HG03439 (cell line): ENCODE data around the gene TMEFF1.
A peak's percentile ranks its signal among the peaks of the same experiment; 100 is the strongest.
"Not testable (repeated sequence)": the region's sequence is repeated elsewhere in the genome, so short reads cannot be mapped to it uniquely, and the experiment has no call there.

ENCODE experiments used
- ATAC-seq: cut with Tn5 transposase; IDR thresholded peaks from one replicate; pipeline ENCODE4 v1.9.1; 2021; ENCODE audit warnings: mild to moderate bottlenecking, moderate library complexity; ENCODE audit not compliant: unreplicated experiment

TMEFF1 gene

DNA sequence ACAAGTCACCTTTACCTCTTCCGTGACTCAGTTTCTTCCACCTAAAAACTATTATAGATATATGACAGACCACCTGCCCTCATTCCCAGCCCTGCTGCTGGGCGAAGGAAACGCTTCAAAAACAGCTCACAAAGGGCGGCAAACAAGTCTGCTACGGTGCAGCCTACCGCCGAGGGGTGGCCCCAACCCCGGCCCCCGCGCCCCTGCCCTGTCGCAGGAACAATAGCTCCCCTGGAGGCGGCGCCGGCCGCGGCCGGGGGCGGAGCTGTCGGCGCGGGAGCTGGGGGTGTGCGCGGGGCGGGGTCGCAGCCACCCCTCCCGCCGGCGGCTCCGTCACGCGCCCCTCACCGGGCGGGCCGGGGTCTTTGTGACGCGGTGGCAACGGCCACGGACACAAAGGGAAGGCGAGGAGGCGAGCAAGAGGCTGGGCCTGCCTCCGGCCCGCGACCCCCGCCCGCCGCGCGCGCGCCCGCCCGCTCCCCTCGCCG lies at the start of gene TMEFF1:
Gene TMEFF1 (plus strand): TSS at position 362 of the 488 bp plus-strand sequence. CDS start 396 bp downstream, outside the sequence.
- peak; percentile 48 for ATAC-seq

- no peak for ATAC-seq
Measured at GRCh38 chr9:100425758-100426157, 47.2 kb upstream of the TMEFF1 start.

DNA sequence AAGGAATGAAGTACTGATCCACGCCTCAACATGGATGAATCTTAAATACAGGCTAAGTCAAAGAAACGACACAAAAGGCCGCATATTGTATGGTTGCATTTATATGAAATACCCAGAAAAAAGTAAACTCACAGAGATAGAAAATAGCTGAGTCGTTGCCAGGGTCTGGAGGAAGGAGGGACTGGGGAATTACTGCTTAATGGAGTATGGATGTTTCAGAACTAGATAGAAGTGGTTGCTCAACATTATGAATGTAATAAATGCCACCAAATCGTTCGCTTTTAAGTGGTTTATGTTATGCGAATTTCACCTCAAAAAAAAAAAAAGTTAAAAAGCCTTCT lies 46.8 kb upstream of the TMEFF1 start:
- no peak for ATAC-seq

DNA sequence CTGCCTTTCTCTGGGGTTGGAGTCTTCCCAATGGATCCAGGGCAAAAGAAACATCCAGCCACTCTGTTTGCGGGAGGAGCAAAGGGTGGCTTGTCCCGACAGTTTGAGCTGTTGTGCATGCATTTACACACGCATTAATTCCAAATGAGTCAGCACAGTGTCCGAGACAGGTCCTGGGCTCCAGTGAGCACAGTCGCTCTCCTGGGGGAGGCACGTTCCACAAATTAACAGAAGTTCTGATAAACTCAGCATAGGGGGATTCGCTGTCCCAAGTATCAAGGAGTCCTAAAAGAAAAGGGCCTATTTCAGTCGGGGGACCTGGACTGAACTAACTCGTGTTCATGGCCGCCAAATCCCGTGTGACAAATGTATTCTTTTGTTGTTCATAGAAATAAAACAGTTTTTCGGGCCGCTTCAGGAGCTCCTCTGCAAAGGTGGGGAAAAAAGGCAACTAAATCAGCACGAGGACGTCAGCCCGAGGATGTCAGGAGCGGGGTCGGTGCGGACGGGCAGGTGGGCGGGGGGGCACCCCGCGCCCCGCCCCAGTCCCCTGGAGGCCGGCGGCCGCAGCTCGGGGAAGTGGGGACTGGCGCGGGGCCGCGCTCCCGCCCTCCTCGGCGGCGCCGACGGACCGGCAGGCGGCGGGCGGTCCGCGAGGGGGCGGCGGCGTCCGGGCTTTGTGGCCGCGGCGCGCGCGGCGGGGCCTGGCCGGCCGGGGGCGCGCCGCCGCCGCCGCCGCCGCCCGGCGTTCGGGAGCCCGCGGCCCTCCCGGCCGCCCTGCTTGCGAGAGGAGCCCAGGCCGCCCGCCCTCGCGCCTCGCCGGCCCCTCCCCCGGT lies 46.2 kb upstream of the TMEFF1 start, which contains the start of gene MSANTD3:
Gene MSANTD3 (plus strand): TSS at position 614 of the 836 bp plus-strand sequence. CDS start 14,796 bp downstream, outside the sequence.
- ATAC-seq = peak; percentile 69

DNA sequence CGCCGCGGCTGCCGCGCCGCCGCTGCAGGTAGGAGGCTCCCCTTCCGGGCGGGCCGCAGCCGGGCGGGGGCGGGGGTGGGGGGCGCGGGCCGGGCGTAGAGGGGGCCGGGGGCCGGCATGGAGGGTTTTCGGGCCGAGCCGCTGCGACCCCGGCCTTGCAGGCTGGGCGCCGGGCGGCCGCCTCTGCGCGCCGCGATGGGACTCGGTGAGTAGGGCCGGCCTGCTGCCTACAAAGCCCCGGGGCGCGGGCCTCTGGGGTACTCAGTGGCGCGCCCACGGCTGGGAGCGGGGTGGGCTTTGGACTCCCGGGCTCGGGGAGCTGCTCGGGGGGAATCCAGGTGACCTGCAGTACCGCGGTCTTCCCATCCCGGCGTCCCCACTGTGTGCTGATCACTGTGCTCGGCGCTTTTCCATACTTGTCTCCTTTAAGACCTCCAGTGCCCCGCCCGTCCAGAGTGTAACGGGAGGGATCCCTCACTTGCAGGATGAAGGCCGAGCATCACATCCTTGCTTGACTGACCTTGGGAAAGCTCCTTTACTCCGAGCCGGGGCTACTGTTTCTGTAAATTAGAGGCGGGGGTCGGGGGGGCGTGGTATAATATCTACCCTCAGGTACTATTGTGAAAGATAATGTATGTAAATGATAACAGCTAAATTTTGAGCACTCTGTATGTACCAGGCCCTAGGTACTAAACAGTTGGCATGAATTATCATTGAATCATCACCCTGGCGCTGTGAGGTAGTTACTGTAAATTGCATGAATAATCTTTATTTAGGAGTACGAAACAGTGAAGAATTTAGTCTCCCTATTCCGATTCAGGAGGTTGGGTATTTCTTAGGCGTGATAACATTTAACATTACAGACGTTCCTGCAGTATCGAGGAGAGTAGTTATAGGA lies 45.3 kb upstream of the TMEFF1 start:
- peak; percentile 44 for ATAC-seq

DNA sequence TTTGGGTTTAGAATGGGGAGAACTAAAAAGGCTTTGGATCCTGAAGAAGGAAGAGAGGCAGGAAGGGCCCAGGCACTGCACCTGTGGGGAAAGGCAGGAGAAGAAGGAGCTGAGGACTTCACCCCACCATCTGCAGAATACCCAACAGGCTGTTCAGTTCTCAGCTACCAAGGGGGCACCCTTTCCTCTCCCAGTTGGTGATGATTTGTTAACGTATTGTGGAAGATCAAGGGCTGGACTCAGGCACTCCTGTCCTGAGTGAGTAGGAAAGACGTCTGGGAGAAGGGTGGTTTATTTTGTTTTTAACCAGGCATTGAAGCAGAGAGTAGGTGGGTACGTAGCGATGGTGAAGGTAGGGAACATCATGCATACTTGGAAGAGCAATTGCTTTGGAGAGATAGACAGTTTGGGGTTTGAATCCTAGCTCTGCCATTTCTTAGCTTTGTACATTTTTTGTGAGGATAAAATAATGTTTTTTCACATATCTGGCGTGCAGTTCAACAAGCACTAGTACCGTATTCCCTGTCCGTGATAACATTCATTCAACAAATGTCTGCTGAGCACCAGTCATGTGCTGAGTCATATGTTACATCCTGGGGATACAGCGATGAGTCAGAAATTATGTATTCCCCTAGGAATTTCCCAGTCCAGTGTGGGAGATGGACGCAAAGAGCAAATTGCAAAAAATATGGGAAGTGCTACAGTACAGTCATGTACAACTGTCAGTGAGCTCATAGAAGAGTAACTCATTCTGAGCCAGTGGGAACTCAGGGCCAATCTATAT lies 43.9 kb upstream of the TMEFF1 start:
- ATAC-seq = no peak

- ATAC-seq = no peak
Measured at GRCh38 chr9:100430286-100430940, 42.5 kb upstream of the TMEFF1 start.

- ATAC-seq = no peak
Measured at GRCh38 chr9:100431886-100432285, 41.1 kb upstream of the TMEFF1 start.

GRCh38 chr9:100432736-100433135 lies 40.2 kb upstream of the TMEFF1 start:
- no peak for ATAC-seq

GRCh38 chr9:100436571-100436970 lies 36.4 kb upstream of the TMEFF1 start:
- no peak for ATAC-seq

- peak; percentile 60 for ATAC-seq
Measured at GRCh38 chr9:100437860-100438805, 34.8 kb upstream of the TMEFF1 start.

- no peak for ATAC-seq
Measured at GRCh38 chr9:100440071-100440470, 32.9 kb upstream of the TMEFF1 start.

DNA sequence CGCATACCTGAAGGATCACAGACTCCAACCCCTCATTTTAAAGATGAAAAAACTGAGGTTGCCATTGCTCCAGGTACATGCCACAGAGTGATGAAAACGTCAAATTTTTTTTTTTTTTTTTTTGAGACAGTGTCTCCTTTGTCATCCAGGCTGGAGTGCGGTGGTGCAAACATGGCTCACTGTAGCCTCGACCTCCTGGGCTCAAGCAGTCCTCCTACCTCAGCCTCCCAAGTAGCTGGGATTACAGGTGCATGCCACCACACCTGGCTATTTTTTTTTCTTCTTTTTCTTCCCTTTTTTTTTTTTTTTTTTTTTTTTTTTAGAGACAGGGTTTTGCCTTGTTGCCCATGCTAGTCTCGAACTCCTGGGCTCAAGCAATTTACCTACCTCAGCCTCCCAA lies 32.5 kb upstream of the TMEFF1 start:
- not testable (repeated sequence) for ATAC-seq

DNA sequence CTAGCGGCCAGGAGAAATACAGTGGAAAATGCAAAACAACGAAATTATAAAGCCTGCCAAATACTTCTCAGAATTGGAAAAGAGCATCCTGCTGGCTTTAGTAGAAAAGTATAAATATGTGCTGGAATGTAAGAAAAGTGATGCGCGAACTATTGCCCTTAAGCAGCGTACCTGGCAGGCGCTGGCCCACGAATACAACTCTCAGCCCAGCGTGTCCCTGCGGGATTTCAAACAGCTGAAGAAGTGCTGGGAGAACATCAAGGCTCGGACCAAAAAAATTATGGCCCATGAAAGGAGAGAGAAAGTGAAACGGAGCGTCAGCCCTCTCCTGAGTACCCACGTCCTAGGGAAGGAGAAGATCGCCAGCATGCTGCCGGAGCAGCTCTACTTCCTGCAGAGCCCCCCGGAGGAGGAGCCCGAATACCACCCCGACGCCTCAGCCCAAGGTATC lies 31.0 kb upstream of the TMEFF1 start:
- no peak for ATAC-seq

GRCh38 chr9:100443781-100444768 lies 28.9 kb upstream of the TMEFF1 start:
- ATAC-seq = no peak

GRCh38 chr9:100445161-100445902 lies 27.6 kb upstream of the TMEFF1 start:
- no peak for ATAC-seq

- no peak for ATAC-seq
Measured at GRCh38 chr9:100445903-100446549, 26.9 kb upstream of the TMEFF1 start.
